ENCODE results near the gene DNAJC18. TPM values are rescaled to one million over a fixed set of nuclear protein-coding genes. Genes with fewer than 3 reads are reported as not detected.

The DNAJC18 gene
- total RNA-seq, 3 donors from 2014 or later, result 5.4 to 9.5 (median 7.6) TPM

GRCh38 chr5:139399501-139400121 lies 39.7 kb downstream of the DNAJC18 start:
- no peak for TF ChIP-seq CTCF (IDR thresholded peaks at IDR 0.05)
- no peak for TF ChIP-seq POLR2A (IDR thresholded peaks at IDR 0.05)
- TF ChIP-seq POLR2AphosphoS5 (IDR thresholded peaks at IDR 0.05), result no peak
- no peak overlapping the region for H3K4me3 ChIP-seq

GRCh38 chr5:139397921-139398320 lies 41.4 kb downstream of the DNAJC18 start:
- H3K27ac ChIP-seq, result no peak overlapping the region
- intact Hi-C loops (cut with DNase I; ENCODE audit: low total_unique reads), result loop anchor here (10.0 kb wide), 1 partner anchor 103 kb away; the partner anchor contains the start of gene MATR3
- H3K36me3 ChIP-seq, result no peaks in the 10 kb centered on the region
- H3K27me3 ChIP-seq, result peaks cover 0 to 3% of the 10 kb centered on the region in 2 donors
- TF ChIP-seq POLR2AphosphoS5 (IDR thresholded peaks at IDR 0.05), result no peak
- TF ChIP-seq CTCF (IDR thresholded peaks at IDR 0.05), result no peak
- TF ChIP-seq POLR2A (IDR thresholded peaks at IDR 0.05), result no peak
- no peak overlapping the region for H3K4me3 ChIP-seq
- peaks cover 2 to 3% of the 10 kb centered on the region in 2 donors for H3K4me1 ChIP-seq
- H3K9me3 ChIP-seq, result no peaks in the 10 kb centered on the region
- no peak for DNase-seq (ENCODE audit: low spot score in 2 of 2)

More at GRCh38 chr5:139399501-139400121, 39.7 kb downstream of the DNAJC18 start:
- Histone ChIP-seq H3K27ac (no peak overlapping the region), H3K36me3 (no peaks in the 10 kb centered on the region), H3K27me3 (no peaks in the 10 kb centered on the region), H3K4me1 (no peaks in the 10 kb centered on the region), H3K9me3 (no peaks in the 10 kb centered on the region)
- DNase-seq (ENCODE audit: low spot score in 2 of 2), result no peak
- intact Hi-C loops (cut with DNase I; ENCODE audit: low total_unique reads), result loop anchor here (10.0 kb wide), 1 partner anchor 105 kb away; the partner anchor contains the start of gene MATR3

- no peak for TF ChIP-seq CTCF (IDR thresholded peaks at IDR 0.05)
- TF ChIP-seq POLR2A (IDR thresholded peaks at IDR 0.05), result no peak
- no peak for TF ChIP-seq POLR2AphosphoS5 (IDR thresholded peaks at IDR 0.05)
- peaks cover 3 to 10% of the 10 kb centered on the region in 2 donors for H3K4me1 ChIP-seq
- no peak for DNase-seq (ENCODE audit: low spot score in 2 of 2)
- H3K27ac ChIP-seq, result no peak overlapping the region
- intact Hi-C loops (cut with DNase I; ENCODE audit: low total_unique reads), result loop anchor here (10.0 kb wide), 1 partner anchor 102 kb away; the partner anchor contains the start of gene MATR3
- H3K27me3 ChIP-seq, result peaks cover 0 to 3% of the 10 kb centered on the region in 2 donors
- no peaks in the 10 kb centered on the region for H3K9me3 ChIP-seq
- no peak overlapping the region for H3K4me3 ChIP-seq
- no peaks in the 10 kb centered on the region for H3K36me3 ChIP-seq
These were observed 42.6 kb downstream of the DNAJC18 start for GRCh38 chr5:139396691-139397090.

GRCh38 chr5:139395844-139396640 lies 43.3 kb downstream of the DNAJC18 start:
- H3K27me3 ChIP-seq, result peaks cover 0 to 3% of the 10 kb centered on the region in 2 donors
- no peak overlapping the region for H3K27ac ChIP-seq
- peaks cover 3 to 10% of the 10 kb centered on the region in 2 donors for H3K4me1 ChIP-seq
- H3K36me3 ChIP-seq, result no peaks in the 10 kb centered on the region
- no peak for DNase-seq (ENCODE audit: low spot score in 2 of 2)
- intact Hi-C loops (cut with DNase I; ENCODE audit: low total_unique reads), result loop anchor here (10.0 kb wide), 1 partner anchor 101 kb away; the partner anchor contains the start of gene MATR3
- no peak overlapping the region for H3K4me3 ChIP-seq
- TF ChIP-seq CTCF (IDR thresholded peaks at IDR 0.05) (no peak), POLR2AphosphoS5 (IDR thresholded peaks at IDR 0.05) (no peak), POLR2A (IDR thresholded peaks at IDR 0.05) (no peak)
- no peaks in the 10 kb centered on the region for H3K9me3 ChIP-seq

All from breast epithelium (tissue), 4 donors.